ENCODE measurements around the gene LEAP2.
"Not testable (repeated sequence)": the region's sequence is repeated elsewhere in the genome, so short reads cannot be mapped to it uniquely, and the experiment has no call there.

Gene LEAP2

GRCh38 chr5:132841305-132841704 lies 32.2 kb upstream of the LEAP2 start:
- no peak for FAIRE-seq

GRCh38 chr5:132848270-132848669 lies 25.2 kb upstream of the LEAP2 start:
- no peak for FAIRE-seq

- FAIRE-seq, result no peak
These were observed 24.1 kb upstream of the LEAP2 start for GRCh38 chr5:132849347-132849746.

- no peak for FAIRE-seq
These were observed 23.4 kb upstream of the LEAP2 start for GRCh38 chr5:132850066-132850465.

- FAIRE-seq, result no peak
These were observed 20.1 kb upstream of the LEAP2 start for GRCh38 chr5:132853323-132853722.

- peak; percentile 87 for FAIRE-seq
These were observed 19.7 kb upstream of the LEAP2 start for GRCh38 chr5:132853790-132854189.

- no peak for FAIRE-seq
These were observed 19.2 kb upstream of the LEAP2 start for GRCh38 chr5:132854301-132854700.

- not testable (repeated sequence) for FAIRE-seq
These were observed 18.5 kb upstream of the LEAP2 start for GRCh38 chr5:132854992-132855391.

- no peak for FAIRE-seq
These were observed 17.5 kb upstream of the LEAP2 start for GRCh38 chr5:132856011-132856410.

GRCh38 chr5:132859889-132860437 lies 13.5 kb upstream of the LEAP2 start:
- no peak for FAIRE-seq

- no peak for FAIRE-seq
These were observed 12.7 kb upstream of the LEAP2 start for GRCh38 chr5:132860742-132861141.

- no peak for FAIRE-seq
These were observed 7.7 kb upstream of the LEAP2 start for GRCh38 chr5:132865668-132866341.

GRCh38 chr5:132866342-132867045 lies 7.0 kb upstream of the LEAP2 start, which contains the start of the genes GDF9 and UQCRQ:
GDF9 (minus strand) TSS chr5:132866469; CDS start chr5:132864533, 1,936 bp downstream.
UQCRQ (plus strand) TSS chr5:132866642; CDS start chr5:132866882, 240 bp downstream.
- FAIRE-seq, result peak; percentile 99

- no peak for FAIRE-seq
These were observed 6.4 kb upstream of the LEAP2 start for GRCh38 chr5:132867046-132867451.

GRCh38 chr5:132868754-132869153 lies 4.7 kb upstream of the LEAP2 start:
- no peak for FAIRE-seq

- no peak for FAIRE-seq
These were observed 2.7 kb upstream of the LEAP2 start for GRCh38 chr5:132870801-132871200.

- no peak for FAIRE-seq
These were observed 1.8 kb upstream of the LEAP2 start for GRCh38 chr5:132871459-132872284.

GRCh38 chr5:132872788-132873118 lies 715 bp upstream of the LEAP2 start:
- FAIRE-seq, result no peak

GRCh38 chr5:132873930-132874271 lies 433 bp downstream of the LEAP2 start:
- no peak for FAIRE-seq

GRCh38 chr5:132876020-132876759 lies 2.7 kb downstream of the LEAP2 start:
- FAIRE-seq, result no peak

- no peak for FAIRE-seq
These were observed 4.0 kb downstream of the LEAP2 start for GRCh38 chr5:132877466-132877865.

- FAIRE-seq, result no peak
These were observed 4.5 kb downstream of the LEAP2 start for GRCh38 chr5:132877938-132878337.

Measured in A204.1 (cell line).